HG02885 (cell line): ENCODE data around the gene YBX1.
"Not testable (repeated sequence)": the region's sequence is repeated elsewhere in the genome, so short reads cannot be mapped to it uniquely, and the experiment has no call there.

Experiments used
- ATAC-seq: cut with Tn5 transposase; IDR thresholded peaks from one replicate; pipeline ENCODE4 v1.9.1; 2021; ENCODE audit warnings: mild to moderate bottlenecking; ENCODE audit not compliant: unreplicated experiment, poor library complexity

The YBX1 gene

GRCh38 chr1:42746436-42747105 is 64.4 kb downstream of the YBX1 start:
- ATAC-seq, result no peak

GRCh38 chr1:42747125-42747524 is 64.9 kb downstream of the YBX1 start:
- no peak for ATAC-seq

GRCh38 chr1:42748021-42748420 is 65.8 kb downstream of the YBX1 start:
- ATAC-seq, result no peak

- no peak for ATAC-seq
These were observed 66.5 kb downstream of the YBX1 start for GRCh38 chr1:42748461-42749410.

GRCh38 chr1:42750041-42750440 is 67.8 kb downstream of the YBX1 start:
- ATAC-seq, result no peak

GRCh38 chr1:42751511-42752070 is 69.4 kb downstream of the YBX1 start:
- ATAC-seq, result not testable (repeated sequence)

- no peak for ATAC-seq
These were observed 70.1 kb downstream of the YBX1 start for GRCh38 chr1:42752284-42752683.

- no peak for ATAC-seq
These were observed 70.9 kb downstream of the YBX1 start for GRCh38 chr1:42753070-42753469.
